Activated T-cell treated with anti-CD3 and anti-CD28 coated beads, Interleukin-2, amount 50 U/mL, for 1 hour (primary cell): ENCODE measurements around the gene ARHGAP11B.
"Not testable (repeated sequence)": the region's sequence is repeated elsewhere in the genome, so short reads cannot be mapped to it uniquely, and the experiment has no call there.

Experiments used
- DNase-seq: peaks from one replicate; pipeline ENCODE4 v3.0.0-alpha.2; 2020

ARHGAP11B gene

DNA sequence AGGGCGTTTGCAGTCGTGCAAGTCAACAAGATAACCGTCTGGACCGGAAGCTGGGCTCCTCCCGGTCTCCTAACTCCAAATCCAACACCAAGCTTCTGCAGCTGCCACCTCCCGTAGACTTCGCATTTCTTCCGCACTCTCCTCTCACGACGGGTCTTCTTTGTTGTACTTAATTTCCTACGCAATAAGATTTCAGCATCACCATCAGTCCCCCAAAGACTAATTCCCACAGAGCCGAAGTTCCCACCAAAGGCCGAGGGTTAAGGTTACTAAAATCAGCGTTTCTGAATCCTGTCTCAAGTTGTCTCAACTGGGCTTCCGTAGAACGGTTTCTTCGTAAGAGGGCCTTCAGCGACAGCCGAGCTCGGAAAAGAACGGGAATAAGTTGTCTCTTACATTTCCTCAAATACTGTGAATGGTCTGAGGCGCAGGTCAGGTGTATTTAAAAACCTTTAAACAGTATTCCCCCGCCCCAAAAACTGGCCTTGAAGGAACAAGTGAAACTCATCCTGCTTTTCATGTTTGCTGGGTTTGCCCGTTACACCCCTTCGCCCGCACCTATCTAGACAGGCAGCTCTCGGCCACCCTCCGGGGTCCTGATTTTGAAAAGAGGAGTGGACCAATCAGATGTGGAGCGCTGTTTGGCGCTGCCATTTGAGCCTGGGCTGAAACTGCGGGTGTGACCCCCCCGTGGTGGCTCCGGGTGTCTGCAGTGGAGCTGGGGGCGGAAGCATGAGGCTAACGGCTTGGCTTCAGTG is at the start of gene ARHGAP11B:
ARHGAP11B (plus strand) TSS at position 693 of the 758 bp plus-strand sequence.
- DNase-seq: peak; percentile 93

DNA sequence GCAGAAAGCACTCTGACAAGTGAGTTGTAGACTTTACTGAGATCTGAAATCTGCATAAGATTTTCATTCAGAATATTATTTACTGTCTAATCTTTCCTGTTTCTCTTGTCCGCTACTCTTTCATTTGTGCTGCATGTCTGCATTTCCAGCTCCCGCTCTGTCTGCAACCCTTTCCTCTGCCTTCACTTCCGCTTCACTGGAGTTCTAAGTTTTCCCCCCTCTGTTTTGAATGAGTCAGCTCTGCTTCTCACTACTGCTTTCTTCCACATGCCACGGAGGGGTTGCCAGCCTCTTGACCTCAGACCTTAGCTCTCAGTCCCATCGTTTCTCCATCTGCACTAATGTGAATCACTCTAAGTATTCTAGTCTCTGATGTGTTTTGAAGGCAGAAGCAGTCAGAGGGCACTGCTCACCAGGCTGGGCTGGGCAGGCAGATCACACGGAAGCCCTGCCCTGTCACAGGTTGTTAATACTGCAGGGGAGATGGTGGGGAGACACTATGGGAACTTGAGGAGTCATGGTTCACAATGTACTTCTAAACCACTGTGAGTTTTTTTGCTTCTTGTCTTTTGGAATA is 46.4 kb upstream of the ARHGAP11B start:
- not testable (repeated sequence) for DNase-seq

DNA sequence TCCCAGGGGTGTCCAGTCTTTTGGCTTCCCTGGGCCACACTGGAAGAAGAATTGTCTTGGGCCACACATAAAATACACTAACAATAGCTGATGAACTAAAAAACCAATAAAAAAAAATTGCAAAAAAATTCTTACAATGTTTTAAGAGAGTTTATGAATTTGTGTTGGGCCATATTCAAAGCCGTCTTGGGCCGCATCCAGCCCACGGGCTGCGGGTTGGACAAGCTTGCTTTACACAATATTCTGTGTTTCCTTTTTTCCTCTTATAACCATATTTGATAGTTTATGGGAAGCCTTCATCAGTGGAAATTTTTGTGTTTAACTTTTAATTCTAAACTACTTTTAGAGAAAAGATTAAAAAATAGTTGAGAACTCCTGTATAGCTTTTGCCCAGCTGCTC is 45.2 kb upstream of the ARHGAP11B start:
- DNase-seq: not testable (repeated sequence)

GRCh38 chr15:30598953-30599352 is 27.0 kb upstream of the ARHGAP11B start:
- not testable (repeated sequence) for DNase-seq

DNA sequence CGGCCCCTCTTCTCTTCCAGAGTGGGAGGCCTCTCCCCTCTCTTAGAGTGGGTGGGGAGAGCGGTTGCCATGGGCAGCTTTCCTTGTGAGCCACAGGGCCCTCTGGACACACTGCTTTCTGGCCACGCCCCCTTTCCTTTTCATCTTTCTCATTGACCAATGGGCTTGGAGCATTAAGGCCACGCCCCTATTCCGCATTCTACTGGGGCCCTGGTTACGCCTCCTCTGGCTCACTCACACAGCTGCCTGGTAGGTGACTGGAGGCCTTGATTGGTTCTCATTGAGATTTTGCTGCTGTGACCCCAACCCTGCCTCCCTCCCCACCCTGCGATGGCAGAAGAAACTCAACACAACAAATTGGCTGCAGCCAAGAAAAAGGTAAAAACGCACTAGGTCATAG is 22.1 kb upstream of the ARHGAP11B start, which contains the start of gene GOLGA8H:
GOLGA8H (plus strand) TSS at position 233 of the 400 bp plus-strand sequence; CDS start at position 331, 98 bp downstream.
- not testable (repeated sequence) for DNase-seq

GRCh38 chr15:30612271-30612670 is 13.7 kb upstream of the ARHGAP11B start:
- DNase-seq: not testable (repeated sequence)

DNA sequence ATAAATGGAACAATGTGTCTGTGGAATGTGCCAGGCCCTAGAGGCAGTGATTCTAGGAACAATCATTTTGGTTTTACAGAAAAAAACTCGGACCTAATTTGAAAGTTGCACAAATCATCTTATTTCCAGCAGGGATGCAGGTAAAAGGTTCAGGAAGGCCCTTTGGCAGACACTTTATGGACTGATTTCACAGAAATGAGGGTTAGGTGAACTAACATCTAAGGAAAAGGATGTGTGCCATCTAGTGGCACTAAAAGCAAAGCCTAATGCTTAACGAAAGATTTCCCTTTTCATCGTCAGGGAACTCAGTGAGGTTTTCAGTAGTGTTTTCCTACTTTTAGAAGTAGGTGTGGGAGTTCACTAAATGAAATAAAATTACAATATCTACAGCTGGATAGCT is 4.6 kb upstream of the ARHGAP11B start:
- DNase-seq: not testable (repeated sequence)

DNA sequence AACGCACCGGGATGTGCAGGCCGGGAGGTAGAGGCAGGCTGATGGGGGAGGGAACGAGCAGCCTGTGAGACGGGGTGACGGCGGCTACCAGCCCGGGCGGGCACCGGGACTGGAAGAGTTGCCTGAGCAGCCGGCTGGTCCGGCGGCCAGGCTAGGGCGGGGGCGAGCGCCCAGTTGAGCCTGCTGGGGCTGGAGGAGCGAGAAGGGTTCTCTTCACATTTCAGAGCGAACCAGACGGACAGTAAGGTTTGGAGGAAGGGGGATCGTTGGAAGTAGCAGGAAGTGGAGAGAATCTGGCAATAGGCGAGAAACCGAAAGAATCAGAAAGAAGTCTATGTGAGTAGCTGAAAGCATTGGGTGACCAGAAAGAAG is 252 bp downstream of the ARHGAP11B start:
- not testable (repeated sequence) for DNase-seq

DNA sequence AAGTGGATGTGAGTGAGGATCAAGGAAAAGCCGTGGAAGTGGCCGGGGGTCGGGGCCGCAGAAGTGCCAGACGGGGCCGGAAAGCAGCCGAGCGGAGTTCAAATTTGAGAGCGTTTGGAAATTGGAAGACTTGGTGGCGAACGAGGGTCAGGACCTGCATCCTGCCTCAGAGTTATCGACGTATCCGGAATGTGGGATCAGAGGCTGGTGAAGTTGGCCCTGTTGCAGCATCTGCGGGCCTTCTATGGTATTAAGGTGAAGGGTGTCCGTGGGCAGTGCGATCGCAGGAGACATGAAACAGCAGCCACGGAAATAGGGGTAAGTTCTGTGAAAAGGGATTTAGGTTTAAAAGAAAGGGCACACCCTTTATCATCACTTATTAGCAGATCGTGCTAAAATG is 704 bp downstream of the ARHGAP11B start:
- not testable (repeated sequence) for DNase-seq

DNA sequence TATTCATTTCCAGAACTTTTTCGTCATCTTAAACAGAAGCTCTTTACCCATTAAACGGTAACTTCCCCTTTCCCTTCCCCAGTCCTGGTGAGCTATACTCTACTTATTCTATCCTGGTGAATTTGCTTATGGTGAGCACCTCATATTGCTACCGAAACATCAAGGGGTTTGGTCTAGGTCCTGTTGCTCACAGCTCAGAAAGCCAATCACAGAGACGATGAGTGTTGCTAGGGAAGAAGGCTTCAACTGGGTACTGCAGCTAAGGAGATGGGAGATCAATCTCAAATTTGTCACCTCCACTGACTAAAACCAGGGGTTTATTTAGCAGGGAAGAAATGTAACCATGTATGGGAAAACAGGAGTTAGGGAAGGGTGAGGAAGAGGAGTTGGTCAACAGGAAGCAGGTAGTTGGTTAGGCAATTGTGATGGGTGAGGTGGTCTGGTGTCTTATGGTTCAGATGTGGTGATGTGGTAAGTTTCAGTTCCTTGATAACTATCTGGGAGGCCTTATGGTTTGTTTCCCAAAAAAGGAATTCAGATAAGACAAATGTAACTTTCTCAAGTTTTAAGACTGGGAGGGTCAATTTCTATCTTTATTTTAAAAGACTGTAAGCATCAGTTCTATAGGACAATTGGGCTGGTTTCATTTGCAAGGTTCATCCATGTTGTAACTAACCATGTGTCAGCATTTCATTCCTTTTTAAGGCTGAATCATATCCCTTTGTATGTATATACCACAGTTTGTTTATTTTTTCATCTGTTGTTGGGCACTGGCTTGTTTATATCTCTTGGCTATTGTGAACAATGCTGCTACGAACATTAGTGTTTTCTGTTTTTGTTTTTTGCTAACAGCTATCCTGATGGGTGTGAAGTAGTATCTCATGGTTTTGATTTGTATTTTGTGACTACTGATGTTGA is 24.3 kb downstream of the ARHGAP11B start:
- DNase-seq: no peak

DNA sequence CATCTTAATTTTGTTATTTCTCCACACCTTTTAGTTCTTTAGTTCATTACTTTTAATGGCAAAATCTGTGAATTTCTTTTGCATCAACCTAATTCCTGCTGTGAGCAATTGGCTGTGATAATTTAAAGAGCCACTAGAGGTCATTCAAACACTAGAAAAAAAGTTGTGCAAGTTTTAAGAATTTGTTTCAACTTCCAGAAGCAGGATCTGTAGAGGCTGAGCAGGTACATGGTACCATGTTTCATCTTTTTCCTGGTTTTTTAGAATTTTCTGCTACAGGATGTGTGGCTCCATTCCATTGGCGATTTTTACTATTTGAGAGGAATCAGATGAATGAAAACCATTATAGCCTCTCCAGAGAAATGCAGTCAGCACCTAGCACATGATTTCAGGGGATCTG is 35.2 kb downstream of the ARHGAP11B start:
- DNase-seq: not testable (repeated sequence)

- DNase-seq: not testable (repeated sequence)
Measured at GRCh38 chr15:30669621-30670020, 43.7 kb downstream of the ARHGAP11B start.

- DNase-seq: no peak
Measured at GRCh38 chr15:30670056-30670455, 44.1 kb downstream of the ARHGAP11B start.

DNA sequence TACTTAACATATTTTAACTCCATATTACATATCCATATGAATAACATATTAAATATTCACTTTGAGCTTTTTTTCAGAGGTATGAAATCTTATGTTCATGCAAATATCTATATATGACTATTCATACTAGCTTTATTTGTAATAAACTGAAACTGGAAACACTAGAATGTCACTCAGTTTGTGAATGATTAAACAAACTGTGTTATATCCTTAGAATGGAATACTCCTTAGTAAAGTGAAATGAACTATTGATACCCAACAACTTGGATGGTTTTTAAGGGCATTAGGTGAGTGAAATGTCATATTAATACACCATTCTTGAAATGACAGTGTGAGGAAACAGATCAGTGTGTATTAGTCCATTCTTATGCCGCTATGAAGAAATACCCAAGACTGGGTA is 45.4 kb downstream of the ARHGAP11B start:
- no peak for DNase-seq

DNA sequence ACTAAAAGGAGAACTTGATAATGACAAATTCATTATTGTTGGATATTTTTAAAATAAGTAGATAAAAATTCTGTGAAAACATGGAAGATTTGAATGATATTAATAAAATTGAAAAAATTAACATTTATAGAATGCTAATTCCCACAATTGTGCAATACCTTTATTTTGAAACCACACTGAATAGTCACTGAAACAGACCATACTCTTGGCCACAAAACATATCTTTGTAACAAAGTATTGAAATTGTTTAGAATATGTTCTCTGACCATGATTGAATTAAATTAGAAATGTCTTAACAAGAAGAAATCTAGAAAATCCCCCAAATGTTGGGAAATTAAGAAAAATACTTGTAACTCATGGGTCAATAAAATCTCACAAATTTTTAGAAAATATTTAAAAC is 49.2 kb downstream of the ARHGAP11B start:
- no peak for DNase-seq

GRCh38 chr15:30675891-30676290 is 50.0 kb downstream of the ARHGAP11B start:
- not testable (repeated sequence) for DNase-seq

- DNase-seq: not testable (repeated sequence)
Measured at GRCh38 chr15:30680997-30681396, 55.1 kb downstream of the ARHGAP11B start.

DNA sequence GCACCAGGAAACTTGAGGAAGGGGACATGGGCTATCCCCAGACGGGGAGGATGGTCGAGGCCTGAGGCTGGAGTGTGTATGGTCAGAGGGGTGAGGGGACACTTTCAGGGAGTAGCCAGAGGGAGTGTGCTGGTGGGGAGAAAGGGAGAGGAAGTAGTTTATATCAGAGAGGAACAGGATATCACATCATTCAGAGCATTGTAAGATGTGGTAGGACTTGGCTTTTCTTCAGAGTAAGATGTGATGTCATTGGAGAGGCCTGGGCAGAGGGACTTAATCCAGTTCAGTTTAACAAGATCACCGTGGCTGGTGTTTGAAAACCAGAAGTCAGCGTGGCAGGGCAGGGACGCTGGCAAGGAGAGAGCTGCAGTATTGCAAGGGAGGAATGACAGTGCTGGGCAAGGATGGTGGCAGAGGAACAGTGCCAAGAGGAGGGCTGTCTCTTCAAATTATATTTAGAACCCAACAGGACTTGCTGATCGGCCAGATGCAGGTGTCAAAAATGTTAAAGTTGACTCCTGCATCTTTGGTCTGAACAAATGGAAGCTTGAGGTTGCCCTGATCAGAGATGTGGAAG is 59.9 kb downstream of the ARHGAP11B start:
- not testable (repeated sequence) for DNase-seq

GRCh38 chr15:30686651-30687050 is 60.7 kb downstream of the ARHGAP11B start:
- not testable (repeated sequence) for DNase-seq
